ENCODE data around the gene NFXL1. TPM values are rescaled to one million over a fixed set of nuclear protein-coding genes. Genes with fewer than 3 reads are reported as not detected.

The NFXL1 gene
- polyA plus RNA-seq, 2 of the 4 experiments (the other 2 are of a cell fraction), result 7.1 to 15.7 TPM

DNA sequence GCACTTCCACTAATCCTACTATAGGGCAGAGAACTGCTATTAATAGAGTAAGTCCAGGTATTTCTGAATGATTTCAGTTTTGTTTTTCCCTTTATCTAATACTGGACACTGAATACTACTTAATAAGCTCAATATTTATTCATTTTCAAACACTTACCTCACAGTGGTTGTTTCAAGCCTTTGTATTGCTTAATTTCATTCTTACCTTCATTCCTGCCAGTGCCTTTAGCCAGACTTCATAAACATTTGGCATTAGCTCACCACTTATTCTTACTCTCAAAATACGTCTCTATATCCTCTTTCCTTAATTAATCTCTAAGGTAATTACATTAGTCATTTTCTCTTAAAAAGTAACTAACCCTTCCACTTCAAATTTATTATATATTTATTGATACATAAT is 57.7 kb downstream of the NFXL1 start:
- CTCF ChIA-PET, result interaction anchor here (1.2 to 1.3 kb wide), 2 partner anchors 14 to 20 kb away, joined by 3 to 4 read pairs; no protein-coding TSS in a partner anchor
- no peaks in the 10 kb centered on the region for H3K4me1 ChIP-seq
- H3K9me3 ChIP-seq, result no peaks in the 10 kb centered on the region
- no peak overlapping the region for H3K4me3 ChIP-seq
- POLR2A ChIA-PET, result no interaction called here
- no peak for FAIRE-seq
- 81% methylated on average over 1 of the region's 1 CpG for WGBS (ENCODE audit: missing lambda C conversion rate)
- no peak overlapping the region for H3K4me2 ChIP-seq
- no peak for DNase-seq (ENCODE audit: low read depth in 1 of 2, low spot score in 1 of 2)
- TF ChIP-seq JUN (IDR thresholded peaks at IDR 0.05), result no peak
- no peak for TF ChIP-seq ZNF302 (CRISPR knock-in tag; IDR thresholded peaks at IDR 0.05)
- no peak for TF ChIP-seq RCOR1 (IDR thresholded peaks at IDR 0.05; ENCODE audit: low read depth, low read length)
- no peak for TF ChIP-seq TFCP2L1 (CRISPR knock-in tag; IDR thresholded peaks at IDR 0.05)
- TF ChIP-seq CEBPB (IDR thresholded peaks at IDR 0.05), result no peak
- no peak for TF ChIP-seq SREBF2 (IDR thresholded peaks at IDR 0.05)
- TF ChIP-seq RFX5 (IDR thresholded peaks at IDR 0.05), result no peak
- TF ChIP-seq, protein P1, sequence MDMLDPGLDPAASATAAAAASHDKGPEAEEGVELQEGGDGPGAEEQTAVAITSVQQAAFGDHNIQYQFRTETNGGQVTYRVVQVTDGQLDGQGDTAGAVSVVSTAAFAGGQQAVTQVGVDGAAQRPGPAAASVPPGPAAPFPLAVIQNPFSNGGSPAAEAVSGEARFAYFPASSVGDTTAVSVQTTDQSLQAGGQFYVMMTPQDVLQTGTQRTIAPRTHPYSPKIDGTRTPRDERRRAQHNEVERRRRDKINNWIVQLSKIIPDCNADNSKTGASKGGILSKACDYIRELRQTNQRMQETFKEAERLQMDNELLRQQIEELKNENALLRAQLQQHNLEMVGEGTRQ (IDR thresholded peaks at IDR 0.05), result no peak
- no peak overlapping the region for H3K27ac ChIP-seq
- ATAC-seq, result no peak

DNA sequence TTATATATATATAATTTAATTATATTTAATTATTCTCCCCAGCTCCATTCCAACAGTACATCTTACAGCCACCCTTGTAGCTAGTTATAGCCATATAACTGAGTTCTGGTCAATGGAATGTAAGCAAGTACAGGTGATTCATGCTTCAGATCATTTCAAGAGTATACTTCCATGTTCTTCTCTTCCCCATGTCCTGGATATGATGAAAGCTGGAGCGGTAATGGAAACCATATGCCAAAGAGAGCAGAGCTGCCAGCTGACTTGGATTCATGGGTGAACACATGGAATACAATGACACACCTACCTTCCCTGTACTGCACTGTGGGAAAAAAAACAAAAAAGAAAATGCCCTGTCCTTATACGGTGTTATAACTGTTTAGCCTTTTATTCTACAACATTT is 59.0 kb downstream of the NFXL1 start:
- Histone ChIP-seq H3K4me3 (no peak overlapping the region), H3K9me3 (no peaks in the 10 kb centered on the region), H3K27ac (no peak overlapping the region), H3K4me2 (no peak overlapping the region), H3K4me1 (no peaks in the 10 kb centered on the region)
- ATAC-seq (no peak), FAIRE-seq (no peak), DNase-seq (ENCODE audit: low read depth in 1 of 2, low spot score in 1 of 2) (no peak)
- ChIA-PET POLR2A (no interaction called here), CTCF (no interaction called here)
- 96% methylated on average over 2 of the region's 2 CpGs for WGBS (ENCODE audit: missing lambda C conversion rate)
- no peak for TF ChIP-seq KDM1A (IDR thresholded peaks at IDR 0.05; ENCODE audit: low read depth)
- TF ChIP-seq CBX2 (IDR thresholded peaks at IDR 0.05; ENCODE audit: borderline replicate concordance, low read depth), result no peak
- TF ChIP-seq, protein P1 (IDR thresholded peaks at IDR 0.05), result no peak
- no peak for TF ChIP-seq SMC3 (IDR thresholded peaks at IDR 0.05)
- TF ChIP-seq ZNF302 (CRISPR knock-in tag; IDR thresholded peaks at IDR 0.05), result no peak
- TF ChIP-seq, protein P2, sequence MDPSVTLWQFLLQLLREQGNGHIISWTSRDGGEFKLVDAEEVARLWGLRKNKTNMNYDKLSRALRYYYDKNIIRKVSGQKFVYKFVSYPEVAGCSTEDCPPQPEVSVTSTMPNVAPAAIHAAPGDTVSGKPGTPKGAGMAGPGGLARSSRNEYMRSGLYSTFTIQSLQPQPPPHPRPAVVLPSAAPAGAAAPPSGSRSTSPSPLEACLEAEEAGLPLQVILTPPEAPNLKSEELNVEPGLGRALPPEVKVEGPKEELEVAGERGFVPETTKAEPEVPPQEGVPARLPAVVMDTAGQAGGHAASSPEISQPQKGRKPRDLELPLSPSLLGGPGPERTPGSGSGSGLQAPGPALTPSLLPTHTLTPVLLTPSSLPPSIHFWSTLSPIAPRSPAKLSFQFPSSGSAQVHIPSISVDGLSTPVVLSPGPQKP (IDR thresholded peaks at IDR 0.05; ENCODE audit: low read depth, low read length), result no peak
- no peak for TF ChIP-seq BHLHE40 (IDR thresholded peaks at IDR 0.05; ENCODE audit: low read depth, low read length)
- TF ChIP-seq, protein P3, sequence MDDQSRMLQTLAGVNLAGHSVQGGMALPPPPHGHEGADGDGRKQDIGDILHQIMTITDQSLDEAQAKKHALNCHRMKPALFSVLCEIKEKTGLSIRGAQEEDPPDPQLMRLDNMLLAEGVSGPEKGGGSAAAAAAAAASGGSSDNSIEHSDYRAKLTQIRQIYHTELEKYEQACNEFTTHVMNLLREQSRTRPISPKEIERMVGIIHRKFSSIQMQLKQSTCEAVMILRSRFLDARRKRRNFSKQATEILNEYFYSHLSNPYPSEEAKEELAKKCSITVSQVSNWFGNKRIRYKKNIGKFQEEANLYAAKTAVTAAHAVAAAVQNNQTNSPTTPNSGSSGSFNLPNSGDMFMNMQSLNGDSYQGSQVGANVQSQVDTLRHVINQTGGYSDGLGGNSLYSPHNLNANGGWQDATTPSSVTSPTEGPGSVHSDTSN (IDR thresholded peaks at IDR 0.05), result no peak
- no peak for TF ChIP-seq EP300 (IDR thresholded peaks at IDR 0.05)
- TF ChIP-seq MAFK (IDR thresholded peaks at IDR 0.05; ENCODE audit: partially characterized antibody), result no peak
- TF ChIP-seq ZSCAN20 (CRISPR knock-in tag; IDR thresholded peaks at IDR 0.05), result no peak
- TF ChIP-seq TFCP2L1 (CRISPR knock-in tag; IDR thresholded peaks at IDR 0.05), result no peak
- no peak for TF ChIP-seq ESRRA (IDR thresholded peaks at IDR 0.05; ENCODE audit: borderline replicate concordance, low read length)

DNA sequence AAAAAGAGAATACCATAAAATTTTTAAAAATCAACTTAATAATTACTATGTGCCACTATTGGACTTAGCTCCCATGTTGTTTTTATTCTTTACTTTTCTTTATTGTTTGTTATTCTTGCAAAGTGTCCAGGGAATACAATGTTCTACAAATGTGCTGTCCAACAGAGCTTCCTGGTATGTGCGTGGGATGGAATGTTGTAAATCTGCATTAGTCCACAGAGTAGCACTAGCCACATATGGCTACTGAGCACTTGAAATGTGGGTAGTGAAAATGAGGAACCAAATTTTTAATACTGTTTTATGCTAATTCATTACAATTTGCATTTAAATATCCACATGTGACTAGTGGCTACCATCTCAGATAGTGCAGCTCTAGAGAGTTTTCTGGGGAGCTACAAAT is 62.2 kb downstream of the NFXL1 start:
- no peaks in the 10 kb centered on the region for H3K4me1 ChIP-seq
- no peak overlapping the region for H3K27ac ChIP-seq
- no peaks in the 10 kb centered on the region for H3K9me3 ChIP-seq
- ATAC-seq, result no peak
- DNase-seq (ENCODE audit: low read depth in 1 of 2, low spot score in 1 of 2), result no peak
- H3K4me3 ChIP-seq, result no peak overlapping the region
- FAIRE-seq, result no peak
- ChIA-PET CTCF (no interaction called here), POLR2A (no interaction called here)
- no peak overlapping the region for H3K4me2 ChIP-seq
- WGBS (ENCODE audit: missing lambda C conversion rate), result 100% methylated on average over 1 of the region's 1 CpG
- TF ChIP-seq RNF2 (IDR thresholded peaks at IDR 0.05; ENCODE audit: borderline replicate concordance, low read depth) (no peak), FOXS1 (CRISPR knock-in tag; IDR thresholded peaks at IDR 0.05) (no peak), TP53 (CRISPR knock-in tag; IDR thresholded peaks at IDR 0.05) (no peak), EP300 (IDR thresholded peaks at IDR 0.05) (no peak), RAD21 (conservative IDR thresholded peaks at IDR 0.05 in 1 of 2, IDR thresholded peaks at IDR 0.05 in 1 of 2) (no peak), FOSL2 (IDR thresholded peaks at IDR 0.05) (no peak), FOSL2 (CRISPR knock-in tag; IDR thresholded peaks at IDR 0.05) (no peak), HOXB5 (CRISPR knock-in tag; IDR thresholded peaks at IDR 0.05) (no peak)
- TF ChIP-seq, protein P3 (IDR thresholded peaks at IDR 0.05), result no peak
- TF ChIP-seq, protein P4, sequence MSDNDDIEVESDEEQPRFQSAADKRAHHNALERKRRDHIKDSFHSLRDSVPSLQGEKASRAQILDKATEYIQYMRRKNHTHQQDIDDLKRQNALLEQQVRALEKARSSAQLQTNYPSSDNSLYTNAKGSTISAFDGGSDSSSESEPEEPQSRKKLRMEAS (IDR thresholded peaks at IDR 0.05), result no peak
- TF ChIP-seq, protein P5, sequence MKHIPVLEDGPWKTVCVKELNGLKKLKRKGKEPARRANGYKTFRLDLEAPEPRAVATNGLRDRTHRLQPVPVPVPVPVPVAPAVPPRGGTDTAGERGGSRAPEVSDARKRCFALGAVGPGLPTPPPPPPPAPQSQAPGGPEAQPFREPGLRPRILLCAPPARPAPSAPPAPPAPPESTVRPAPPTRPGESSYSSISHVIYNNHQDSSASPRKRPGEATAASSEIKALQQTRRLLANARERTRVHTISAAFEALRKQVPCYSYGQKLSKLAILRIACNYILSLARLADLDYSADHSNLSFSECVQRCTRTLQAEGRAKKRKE (CRISPR knock-in tag; IDR thresholded peaks at IDR 0.05; ENCODE audit: low read depth), result no peak
- TF ChIP-seq, protein P6, sequence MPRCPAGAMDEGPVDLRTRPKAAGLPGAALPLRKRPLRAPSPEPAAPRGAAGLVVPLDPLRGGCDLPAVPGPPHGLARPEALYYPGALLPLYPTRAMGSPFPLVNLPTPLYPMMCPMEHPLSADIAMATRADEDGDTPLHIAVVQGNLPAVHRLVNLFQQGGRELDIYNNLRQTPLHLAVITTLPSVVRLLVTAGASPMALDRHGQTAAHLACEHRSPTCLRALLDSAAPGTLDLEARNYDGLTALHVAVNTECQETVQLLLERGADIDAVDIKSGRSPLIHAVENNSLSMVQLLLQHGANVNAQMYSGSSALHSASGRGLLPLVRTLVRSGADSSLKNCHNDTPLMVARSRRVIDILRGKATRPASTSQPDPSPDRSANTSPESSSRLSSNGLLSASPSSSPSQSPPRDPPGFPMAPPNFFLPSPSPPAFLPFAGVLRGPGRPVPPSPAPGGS (IDR thresholded peaks at IDR 0.05), result no peak
